CD4-positive, alpha-beta T cell treated with Interleukin-17A for 1 hour (primary cell): Measurements from ENCODE around the gene UGGT2.
"Not testable (repeated sequence)": the region's sequence is repeated elsewhere in the genome, so short reads cannot be mapped to it uniquely, and the experiment has no call there.

Experiments used
- DNase-seq: peaks from one replicate; pipeline ENCODE4 v3.0.0-alpha.2; 2020

UGGT2 gene

DNA sequence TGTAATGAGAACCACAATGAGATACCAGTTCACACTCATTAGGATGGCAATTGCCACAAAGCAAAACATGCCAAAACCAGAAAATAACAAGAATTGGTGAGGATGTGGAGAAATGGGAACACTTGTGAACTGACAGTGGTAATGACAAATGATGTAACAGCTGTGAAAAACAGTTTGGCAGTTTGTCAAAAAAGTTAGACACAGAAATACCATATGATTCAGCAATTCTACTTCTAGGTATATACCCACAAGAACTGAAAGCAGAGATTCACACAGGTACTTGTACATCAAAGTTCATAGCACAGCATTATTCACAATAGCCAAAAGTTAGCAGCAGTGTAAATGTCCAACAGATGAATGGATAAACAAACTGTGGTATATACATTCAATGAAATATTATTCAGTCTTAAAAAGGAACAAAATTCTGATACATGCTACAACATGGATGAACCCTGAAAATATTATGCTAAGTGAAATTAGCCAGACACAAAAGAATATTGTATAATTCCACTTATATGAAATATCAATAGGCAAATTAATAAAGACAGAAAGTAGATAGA is 96.5 kb downstream of the UGGT2 start:
- no peak for DNase-seq

DNA sequence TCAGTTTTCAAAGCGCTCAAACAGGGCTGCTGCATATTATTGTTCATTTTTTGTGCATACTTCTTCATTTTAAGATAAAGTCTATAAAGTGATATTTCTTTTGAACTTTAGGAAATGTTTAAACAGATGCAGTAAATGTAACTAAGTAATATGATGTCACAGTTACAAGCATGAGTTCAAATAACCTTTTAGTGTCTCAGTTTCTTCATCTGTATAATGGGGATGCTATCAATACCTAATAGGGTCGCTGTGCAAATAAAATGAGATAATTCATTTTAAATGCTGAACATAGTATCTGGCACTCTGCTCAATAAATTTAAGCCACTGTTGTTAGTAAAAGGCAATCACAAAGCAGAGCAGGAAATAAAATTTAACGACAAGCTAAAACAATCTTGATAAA is 97.5 kb downstream of the UGGT2 start:
- no peak for DNase-seq

DNA sequence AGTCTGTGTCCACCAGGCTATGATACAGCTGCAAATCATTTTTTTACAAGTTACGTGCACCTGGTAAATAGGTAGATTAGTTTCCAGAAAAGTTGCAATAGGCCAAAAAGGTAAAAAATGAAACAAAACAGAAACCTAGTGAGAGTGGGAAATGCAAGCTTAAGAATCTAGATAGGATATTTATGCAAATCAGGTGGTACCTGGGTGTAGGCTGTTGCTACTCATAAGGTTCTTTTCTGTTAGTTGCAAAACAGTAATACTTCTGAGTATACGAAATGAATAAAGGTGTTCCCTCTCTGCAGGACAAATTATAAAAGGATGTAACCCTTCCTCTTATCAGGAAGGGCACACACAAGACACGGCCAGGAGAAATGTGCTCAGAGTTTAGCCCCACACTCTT is 97.9 kb downstream of the UGGT2 start:
- DNase-seq: no peak

- DNase-seq: no peak
These were observed 98.9 kb downstream of the UGGT2 start for GRCh38 chr13:95954266-95954665.

- DNase-seq: no peak
These were observed 103.1 kb downstream of the UGGT2 start for GRCh38 chr13:95950103-95950502.

GRCh38 chr13:95948656-95949055 is 104.5 kb downstream of the UGGT2 start:
- DNase-seq: no peak

DNA sequence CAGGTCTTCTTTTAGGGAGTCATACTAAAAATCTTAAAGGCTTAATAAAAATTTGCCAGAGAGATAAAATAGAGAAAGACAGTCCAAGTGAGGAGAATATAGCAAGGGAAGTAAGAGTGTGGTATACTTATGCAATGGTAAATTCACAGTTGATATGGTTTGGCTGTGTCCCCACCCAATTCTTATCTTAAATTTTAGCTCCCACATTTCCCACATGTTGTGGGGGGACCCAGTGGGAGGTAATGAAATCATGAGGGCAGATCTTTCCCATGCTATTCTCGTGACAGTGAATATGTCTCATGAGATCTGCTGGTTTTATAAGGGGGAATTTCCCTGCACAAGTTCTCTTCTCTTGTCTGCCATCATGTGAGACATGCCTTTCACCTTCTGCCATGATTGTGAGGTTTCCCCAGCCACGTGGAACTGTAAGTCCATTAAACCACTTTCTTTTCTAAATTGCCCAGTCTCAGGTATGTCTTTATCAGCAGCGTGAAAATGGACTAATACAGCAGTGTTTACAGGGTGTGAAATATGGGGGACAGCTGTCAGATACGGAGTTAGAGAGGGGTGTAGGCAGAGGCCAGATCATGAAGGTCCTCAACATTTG is 115.4 kb downstream of the UGGT2 start:
- no peak for DNase-seq

DNA sequence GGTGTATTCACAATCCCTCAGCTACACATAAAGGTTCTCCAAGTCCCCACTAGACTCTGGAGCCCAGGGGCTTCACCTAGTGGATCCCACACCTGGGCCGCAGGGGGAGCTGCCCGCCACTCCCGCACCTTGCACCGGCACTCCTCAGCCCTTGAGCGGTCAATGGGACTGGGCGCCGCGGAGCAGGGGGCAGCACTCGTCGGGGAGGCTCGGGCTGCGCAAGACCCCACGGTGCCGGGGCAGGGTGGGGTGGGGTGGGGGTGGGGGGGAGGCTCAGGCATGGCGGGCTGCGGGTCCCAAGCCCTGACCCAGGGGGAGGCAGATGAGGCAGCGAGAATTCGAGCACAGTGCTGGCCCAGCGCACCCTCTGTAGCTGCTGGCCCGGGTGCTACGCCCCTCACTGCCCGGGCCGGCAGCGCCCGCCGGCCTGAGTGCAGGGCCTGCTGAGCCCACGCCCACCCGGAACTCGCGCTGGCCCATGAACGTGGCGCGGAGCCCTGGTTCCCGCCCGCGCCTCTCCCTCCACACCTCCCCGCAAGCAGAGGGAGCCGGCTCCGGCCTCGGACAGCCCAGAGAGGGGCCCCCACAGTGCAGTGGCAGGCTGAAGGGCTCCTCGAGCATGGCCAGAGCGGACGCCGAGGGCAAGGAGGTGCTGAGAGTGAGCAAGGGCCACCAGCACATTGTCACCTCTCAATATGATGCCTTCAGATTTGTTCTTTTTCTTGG is 121.7 kb downstream of the UGGT2 start:
- DNase-seq: no peak

DNA sequence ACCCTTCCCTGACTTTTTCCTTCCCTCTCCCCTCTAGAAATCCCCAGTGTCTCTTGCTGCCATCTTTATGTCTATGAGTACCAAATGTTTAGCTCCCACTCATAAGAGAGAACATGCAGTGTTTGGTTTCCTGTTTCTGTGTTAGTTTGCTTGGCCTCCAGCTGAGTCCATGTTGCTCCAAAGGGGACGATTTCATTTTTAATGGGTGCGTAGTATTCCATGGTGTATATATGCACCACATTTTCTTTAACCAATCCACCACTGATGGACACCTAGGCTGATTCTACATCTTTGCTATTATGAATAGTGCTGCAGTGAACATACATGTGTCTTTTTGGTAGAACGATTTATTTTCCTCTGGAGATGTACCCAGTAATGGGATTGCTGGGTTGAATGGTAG is 123.8 kb downstream of the UGGT2 start:
- DNase-seq: no peak

DNA sequence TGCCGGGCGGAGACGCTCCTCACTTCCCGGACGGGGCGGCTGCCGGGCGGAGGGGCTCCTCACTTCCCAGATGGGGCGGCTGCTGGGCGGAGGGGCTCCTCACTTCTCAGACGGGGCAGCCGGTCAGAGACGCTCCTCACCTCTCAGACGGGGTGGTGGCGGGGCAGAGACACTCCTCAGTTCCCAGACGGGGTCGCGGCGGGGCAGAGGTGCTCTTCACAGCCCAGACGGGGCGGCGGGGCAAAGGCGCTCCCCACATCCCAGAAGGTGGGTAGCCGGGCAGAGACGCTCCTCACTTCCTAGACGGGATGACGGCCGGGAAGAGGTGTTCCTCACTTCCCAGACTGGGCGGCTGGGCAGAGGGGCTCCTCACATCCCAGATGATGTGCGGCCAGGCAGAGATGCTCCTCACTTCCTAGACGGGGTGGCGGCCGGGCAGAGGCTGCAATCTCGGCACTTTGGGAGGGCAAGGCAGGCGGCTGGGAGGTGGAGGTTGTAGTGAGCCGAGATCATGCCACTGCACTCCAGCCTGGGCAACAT is 124.8 kb downstream of the UGGT2 start:
- not testable (repeated sequence) for DNase-seq

- no peak for DNase-seq
These were observed 127.0 kb downstream of the UGGT2 start for GRCh38 chr13:95926231-95926630.

- DNase-seq: no peak
These were observed 128.7 kb downstream of the UGGT2 start for GRCh38 chr13:95924389-95924994.

DNA sequence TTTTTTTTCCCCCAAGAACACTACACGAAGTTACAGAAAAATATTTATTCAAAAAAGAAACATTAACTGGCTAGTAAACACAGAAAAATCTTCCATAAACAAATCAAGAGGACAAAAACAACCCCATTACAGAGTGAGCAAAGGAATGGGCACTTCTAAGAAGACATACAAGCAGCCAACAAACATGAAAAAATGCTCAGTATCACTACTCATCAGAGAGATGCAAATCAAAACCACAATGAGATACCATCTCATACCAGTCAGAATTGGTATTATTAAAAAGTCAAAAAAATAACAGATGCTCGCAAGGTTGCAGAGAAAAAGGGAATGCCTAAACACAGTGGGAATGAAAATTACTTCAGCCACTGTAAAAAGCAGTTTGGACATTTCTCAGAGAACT is 131.7 kb downstream of the UGGT2 start:
- DNase-seq: no peak

- DNase-seq: no peak
These were observed 132.7 kb downstream of the UGGT2 start for GRCh38 chr13:95920485-95920884.

DNA sequence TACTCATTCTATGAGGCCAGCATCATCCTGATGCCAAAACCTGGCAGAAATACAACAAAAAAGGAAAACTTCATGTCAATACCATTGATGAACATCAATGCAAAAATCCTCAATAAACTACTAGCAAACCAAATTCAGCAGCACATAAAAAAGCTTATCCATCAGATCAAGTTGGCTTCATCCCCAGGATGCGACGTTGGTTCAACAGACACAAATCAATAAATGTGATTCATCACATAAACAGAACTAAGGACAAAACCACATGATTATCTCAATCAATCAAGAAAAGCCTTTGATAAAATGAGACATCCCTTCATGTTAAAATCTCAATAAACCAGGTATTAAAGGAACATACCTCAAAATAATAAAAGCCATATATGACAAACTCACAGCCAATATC is 134.3 kb downstream of the UGGT2 start:
- DNase-seq: no peak

- DNase-seq: no peak
These were observed 138.2 kb downstream of the UGGT2 start for GRCh38 chr13:95914991-95915501.

- no peak for DNase-seq
These were observed 146.2 kb downstream of the UGGT2 start for GRCh38 chr13:95906999-95907398.

DNA sequence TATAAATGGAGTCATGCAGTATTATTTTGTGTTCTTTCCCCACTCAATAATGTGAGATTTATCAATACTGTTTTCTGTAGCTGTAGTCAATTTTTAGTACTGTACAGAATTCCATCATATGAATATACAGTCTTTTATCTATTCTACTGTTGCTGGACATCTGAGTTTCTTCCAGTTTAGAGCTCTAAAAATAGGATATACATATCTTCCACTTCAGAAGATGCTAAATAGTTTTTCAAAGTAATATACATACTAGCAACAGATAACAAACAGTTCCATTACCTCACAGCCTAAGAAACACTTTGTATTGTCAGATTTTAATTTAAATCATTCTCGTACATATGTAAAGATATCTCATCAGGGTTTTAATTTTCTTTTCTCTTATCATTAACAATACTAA is 149.6 kb downstream of the UGGT2 start:
- DNase-seq: no peak

DNA sequence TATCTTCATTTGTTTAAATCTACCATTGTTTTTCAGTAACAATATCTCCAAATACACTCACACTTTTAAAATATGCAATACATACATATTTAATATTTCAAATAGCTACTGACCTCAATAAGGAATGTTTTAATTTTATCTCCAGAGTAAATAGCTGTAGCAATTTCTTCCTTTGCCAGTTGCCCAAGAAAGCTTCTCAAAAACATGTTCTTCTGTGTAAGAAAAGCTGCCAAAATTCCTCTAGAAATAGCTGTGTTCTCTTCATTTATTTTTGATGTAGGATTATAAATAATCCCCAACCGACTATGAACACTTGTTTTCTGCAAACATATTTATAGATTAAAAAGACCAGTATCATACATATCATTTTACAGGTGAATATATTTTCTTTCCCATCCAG is 150.5 kb downstream of the UGGT2 start:
- DNase-seq: no peak

DNA sequence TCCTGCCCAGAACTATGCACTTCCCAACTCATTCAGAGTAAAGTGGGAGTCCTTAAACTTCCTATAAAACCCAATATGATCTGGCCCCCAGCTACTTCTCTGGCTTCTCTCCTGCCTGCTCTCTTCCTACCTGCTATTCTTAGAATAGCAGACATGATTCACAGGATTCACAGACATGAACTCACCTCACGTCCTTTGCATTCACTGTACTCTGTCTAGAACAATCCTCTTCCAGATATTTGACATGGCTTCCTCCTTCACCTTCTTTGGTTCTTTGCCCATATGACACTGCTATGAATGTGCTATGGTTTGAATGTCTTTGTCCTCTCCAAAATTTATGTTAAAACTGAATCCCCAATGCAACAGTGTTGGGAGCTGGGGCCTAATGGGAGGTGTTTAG is 154.9 kb downstream of the UGGT2 start:
- DNase-seq: no peak

- DNase-seq: no peak
These were observed 156.9 kb downstream of the UGGT2 start for GRCh38 chr13:95896301-95896700.

DNA sequence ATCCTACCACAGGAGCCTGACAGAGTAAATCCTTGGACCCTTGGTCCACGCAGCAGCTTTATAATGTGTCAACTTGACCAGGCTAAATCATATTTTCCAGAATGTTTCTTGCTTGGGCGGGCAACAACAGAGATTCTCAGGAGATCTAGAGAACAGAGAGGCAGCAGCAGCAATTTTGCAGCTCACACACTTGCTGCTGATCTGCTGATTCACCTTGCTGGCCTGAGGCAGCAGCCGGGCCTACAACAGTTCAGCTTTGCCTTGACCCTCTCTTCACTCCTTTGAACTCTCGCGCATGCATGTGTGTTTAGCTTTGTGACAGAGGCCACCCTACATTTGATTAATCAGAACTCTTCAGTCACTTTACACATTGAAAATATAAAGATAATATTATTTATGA is 159.3 kb downstream of the UGGT2 start:
- DNase-seq: no peak

DNA sequence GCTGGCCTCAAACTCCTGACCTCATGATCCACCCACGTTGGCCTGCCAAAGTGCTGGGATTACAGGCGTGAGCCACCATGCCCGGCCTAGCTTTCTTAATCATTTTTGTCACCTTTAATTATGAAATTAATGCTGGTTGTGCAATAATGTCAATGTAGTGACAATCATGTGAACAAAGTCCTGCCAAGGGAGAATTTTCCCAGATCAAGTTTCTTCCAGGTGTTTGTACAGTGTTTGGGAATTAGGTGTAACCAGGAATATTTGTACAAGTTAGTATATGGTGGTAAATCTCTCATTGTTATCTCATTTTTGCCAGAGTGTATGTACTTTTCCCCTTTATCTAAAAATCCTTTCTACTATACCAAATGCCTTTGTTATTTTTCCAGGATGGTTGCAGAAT is 171.1 kb downstream of the UGGT2 start:
- DNase-seq: no peak

- DNase-seq: no peak
These were observed 172.9 kb downstream of the UGGT2 start for GRCh38 chr13:95880331-95880730.
